RCC 7860 (cell line): Measurements from ENCODE around the gene B4GALT1.
"Not testable (repeated sequence)": the region's sequence is repeated elsewhere in the genome, so short reads cannot be mapped to it uniquely, and the experiment has no call there.

ENCODE experiments used
- DNase-seq: peaks from one replicate; pipeline ENCODE4 v3.0.0-alpha.2; 2015; ENCODE audit warnings: low spot score
- FAIRE-seq: peaks from 2 replicates; lab custom pipeline; 2012; peaks lifted over from hg19 to GRCh38; lab: Jason Lieb, UNC

The B4GALT1 gene

GRCh38 chr9:33185858-33186257 lies 18.7 kb upstream of the B4GALT1 start:
- FAIRE-seq = no peak
- DNase-seq = no peak

GRCh38 chr9:33185406-33185805 lies 18.3 kb upstream of the B4GALT1 start:
- FAIRE-seq (no peak), DNase-seq (no peak)

GRCh38 chr9:33184963-33185362 lies 17.8 kb upstream of the B4GALT1 start:
- no peak for FAIRE-seq
- no peak for DNase-seq

- DNase-seq (no peak), FAIRE-seq (no peak)
Observed at GRCh38 chr9:33182519-33182918, 15.4 kb upstream of the B4GALT1 start.

- FAIRE-seq = no peak
- DNase-seq = no peak
Observed at GRCh38 chr9:33180526-33181184, 13.5 kb upstream of the B4GALT1 start.

- no peak for DNase-seq
- FAIRE-seq = no peak
Observed at GRCh38 chr9:33178972-33179697, 12.0 kb upstream of the B4GALT1 start.

- DNase-seq (peak; percentile 75), FAIRE-seq (peak; percentile 94)
Observed at GRCh38 chr9:33177639-33178038, 10.5 kb upstream of the B4GALT1 start.

- no peak for FAIRE-seq
Observed at GRCh38 chr9:33177086-33177485, 9.9 kb upstream of the B4GALT1 start.

GRCh38 chr9:33175649-33176325 lies 8.7 kb upstream of the B4GALT1 start:
- peak; percentile 53 for DNase-seq
- peak; percentile 86 for FAIRE-seq

More at GRCh38 chr9:33177086-33177485, 9.9 kb upstream of the B4GALT1 start:
- no peak for DNase-seq

GRCh38 chr9:33172256-33173238 lies 5.4 kb upstream of the B4GALT1 start:
- FAIRE-seq (peak; percentile 79), DNase-seq (peak; percentile 75)

- FAIRE-seq = no peak
- peak; percentile 54 for DNase-seq
Observed at GRCh38 chr9:33170464-33171415, 3.6 kb upstream of the B4GALT1 start.

GRCh38 chr9:33168941-33169544 lies 1.9 kb upstream of the B4GALT1 start:
- FAIRE-seq (no peak), DNase-seq (no peak)

- FAIRE-seq (no peak), DNase-seq (no peak)
Observed at GRCh38 chr9:33167972-33168461, 881 bp upstream of the B4GALT1 start.

GRCh38 chr9:33166231-33167083 lies 679 bp downstream of the B4GALT1 start:
- DNase-seq = no peak

GRCh38 chr9:33165263-33166151 lies 1.6 kb downstream of the B4GALT1 start:
- FAIRE-seq = no peak

More at GRCh38 chr9:33166231-33167083, 679 bp downstream of the B4GALT1 start:
- no peak for FAIRE-seq

GRCh38 chr9:33164921-33165262 lies 2.2 kb downstream of the B4GALT1 start:
- DNase-seq, FAIRE-seq: not testable (repeated sequence)

More at GRCh38 chr9:33165263-33166151, 1.6 kb downstream of the B4GALT1 start:
- peak; percentile 68 for DNase-seq
